NB4 (cell line): ENCODE results near the gene LRBA.

ENCODE experiments used
- MYC ChIP-seq: IDR thresholded peaks from 2 replicates; pipeline ENCODE4 v1.6.1; 2011; ENCODE audit warnings: low read depth, low read length
- POLR2A ChIP-seq: IDR thresholded peaks from 2 replicates; pipeline ENCODE4 v1.6.1; 2011; ENCODE audit warnings: mild to moderate bottlenecking; ENCODE audit not compliant: insufficient read length; ENCODE audit errors: extremely low read depth
- TF ChIP-seq, protein P1 (sequence below): IDR thresholded peaks from one replicate; pipeline ENCODE4 v1.5.1; 2012; ENCODE audit warnings: low read depth, low read length
- TF ChIP-seq, protein P2 (sequence below): IDR thresholded peaks from 2 replicates; pipeline ENCODE4 v1.6.1; 2011; ENCODE audit warnings: low read depth, low read length

- TF ChIP-seq, protein P1, sequence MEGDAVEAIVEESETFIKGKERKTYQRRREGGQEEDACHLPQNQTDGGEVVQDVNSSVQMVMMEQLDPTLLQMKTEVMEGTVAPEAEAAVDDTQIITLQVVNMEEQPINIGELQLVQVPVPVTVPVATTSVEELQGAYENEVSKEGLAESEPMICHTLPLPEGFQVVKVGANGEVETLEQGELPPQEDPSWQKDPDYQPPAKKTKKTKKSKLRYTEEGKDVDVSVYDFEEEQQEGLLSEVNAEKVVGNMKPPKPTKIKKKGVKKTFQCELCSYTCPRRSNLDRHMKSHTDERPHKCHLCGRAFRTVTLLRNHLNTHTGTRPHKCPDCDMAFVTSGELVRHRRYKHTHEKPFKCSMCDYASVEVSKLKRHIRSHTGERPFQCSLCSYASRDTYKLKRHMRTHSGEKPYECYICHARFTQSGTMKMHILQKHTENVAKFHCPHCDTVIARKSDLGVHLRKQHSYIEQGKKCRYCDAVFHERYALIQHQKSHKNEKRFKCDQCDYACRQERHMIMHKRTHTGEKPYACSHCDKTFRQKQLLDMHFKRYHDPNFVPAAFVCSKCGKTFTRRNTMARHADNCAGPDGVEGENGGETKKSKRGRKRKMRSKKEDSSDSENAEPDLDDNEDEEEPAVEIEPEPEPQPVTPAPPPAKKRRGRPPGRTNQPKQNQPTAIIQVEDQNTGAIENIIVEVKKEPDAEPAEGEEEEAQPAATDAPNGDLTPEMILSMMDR, result no peak
- no peak for TF ChIP-seq POLR2A
- TF ChIP-seq, protein P2, sequence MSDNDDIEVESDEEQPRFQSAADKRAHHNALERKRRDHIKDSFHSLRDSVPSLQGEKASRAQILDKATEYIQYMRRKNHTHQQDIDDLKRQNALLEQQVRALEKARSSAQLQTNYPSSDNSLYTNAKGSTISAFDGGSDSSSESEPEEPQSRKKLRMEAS, result no peak
- TF ChIP-seq MYC, result no peak
These were observed 799.5 kb downstream of the LRBA start for GRCh38 chr4:150215601-150216000.
